Breast epithelium (tissue), 4 donors: ENCODE measurements around the gene CENPU. TPM values are rescaled to one million over a fixed set of nuclear protein-coding genes. Genes with fewer than 3 reads are reported as not detected.

ENCODE experiments used
- DNase-seq, 2 donors: peaks; one replicate each; pipeline ENCODE4 v3.0.0-alpha.2; 2019; ENCODE audit warnings: low spot score in 2 of 2
- H3K27ac ChIP-seq, 2 donors: fragments of 200-600 bp; sonication (generic) in 1 of 2; one replicate each; pipeline ENCODE4 v1.5.1; 2016 to 2019; ENCODE audit warnings: mild to moderate bottlenecking in 1 of 2
- H3K27me3 ChIP-seq, 2 donors: fragments of 200-600 bp; sonication (generic) in 1 of 2; one replicate each; pipeline versions ENCODE4 v1.5.1 to v1.6.0; 2017 to 2019; ENCODE audit warnings: control low read depth in 1 of 2, mild to moderate bottlenecking in 1 of 2
- H3K36me3 ChIP-seq: fragments of 200-600 bp; one replicate; pipeline ENCODE4 v1.5.1; 2019
- H3K4me1 ChIP-seq, 2 donors: fragments of 200-600 bp; sonication (generic); one replicate each; pipeline ENCODE4 v1.5.1; 2016 to 2019; ENCODE audit warnings: control low read depth in 1 of 2
- H3K4me3 ChIP-seq, 3 donors: fragments of 200-600 bp; sonication (generic); 1 replicate in 2 of 3; 2 replicates in 1 of 3; pipeline ENCODE4 v1.5.1; 2016 to 2019; ENCODE audit warnings: mild to moderate bottlenecking in 3 of 3, moderate library complexity in 2 of 3
- H3K9me3 ChIP-seq, 2 donors: fragments of 200-600 bp; sonication (generic) in 1 of 2; one replicate each; pipeline ENCODE4 v1.5.1; 2016 to 2019; ENCODE audit warnings: control low read depth in 1 of 2
- POLR2A ChIP-seq: fragments of 450-650 bp; IDR thresholded peaks from one replicate; pipeline ENCODE4 v1.6.1; 2016; ENCODE audit warnings: antibody characterized with exemption, mild to moderate bottlenecking, moderate library complexity
- POLR2AphosphoS5 ChIP-seq, 3 donors: sonication (generic); formaldehyde crosslinking; IDR thresholded peaks; one replicate each; pipeline ENCODE4 v1.6.1; 2017; ENCODE audit warnings: antibody characterized with exemption in 3 of 3
- intact Hi-C: fragments of 100-400 bp; cut with DNase I; formaldehyde crosslinking; loops from one replicate; pipeline ENCODE4 v1.15.1; 2023; ENCODE audit warnings: low total_unique reads
- total RNA-seq, 3 donors: library from RNA; depleted of rRNA; stranded (reverse); fragments of >200 nt; gene quantifications; one replicate each; pipeline ENCODE4 v1.1.0, GENCODE V29; 2016
- TF ChIP-seq, protein P1 (sequence below), 3 donors: fragments of 450-650 bp; IDR thresholded peaks; one replicate each; pipeline ENCODE4 v1.5.1; 2016 to 2017; ENCODE audit warnings: antibody characterized with exemption in 3 of 3, mild to moderate bottlenecking in 3 of 3, moderate library complexity in 3 of 3

CENPU gene
- total RNA-seq, 3 donors from 2014 or later = 2.2 to 4.3 (median 2.6) TPM

GRCh38 chr4:184722798-184723197 is 11.1 kb downstream of the CENPU start:
- intact Hi-C loops = no loop called here
- Histone ChIP-seq H3K27ac (no peak overlapping the region), H3K36me3 (no peaks in the 10 kb centered on the region), H3K4me3 (no peak overlapping the region), H3K27me3 (no peaks in the 10 kb centered on the region), H3K4me1 (no peaks in the 10 kb centered on the region), H3K9me3 (peaks cover 0 to 6% of the 10 kb centered on the region in 2 donors)
- TF ChIP-seq, protein P1, sequence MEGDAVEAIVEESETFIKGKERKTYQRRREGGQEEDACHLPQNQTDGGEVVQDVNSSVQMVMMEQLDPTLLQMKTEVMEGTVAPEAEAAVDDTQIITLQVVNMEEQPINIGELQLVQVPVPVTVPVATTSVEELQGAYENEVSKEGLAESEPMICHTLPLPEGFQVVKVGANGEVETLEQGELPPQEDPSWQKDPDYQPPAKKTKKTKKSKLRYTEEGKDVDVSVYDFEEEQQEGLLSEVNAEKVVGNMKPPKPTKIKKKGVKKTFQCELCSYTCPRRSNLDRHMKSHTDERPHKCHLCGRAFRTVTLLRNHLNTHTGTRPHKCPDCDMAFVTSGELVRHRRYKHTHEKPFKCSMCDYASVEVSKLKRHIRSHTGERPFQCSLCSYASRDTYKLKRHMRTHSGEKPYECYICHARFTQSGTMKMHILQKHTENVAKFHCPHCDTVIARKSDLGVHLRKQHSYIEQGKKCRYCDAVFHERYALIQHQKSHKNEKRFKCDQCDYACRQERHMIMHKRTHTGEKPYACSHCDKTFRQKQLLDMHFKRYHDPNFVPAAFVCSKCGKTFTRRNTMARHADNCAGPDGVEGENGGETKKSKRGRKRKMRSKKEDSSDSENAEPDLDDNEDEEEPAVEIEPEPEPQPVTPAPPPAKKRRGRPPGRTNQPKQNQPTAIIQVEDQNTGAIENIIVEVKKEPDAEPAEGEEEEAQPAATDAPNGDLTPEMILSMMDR (IDR thresholded peaks at IDR 0.05) = no peak
- TF ChIP-seq POLR2A = no peak
- TF ChIP-seq POLR2AphosphoS5 (IDR thresholded peaks at IDR 0.05) = no peak
- DNase-seq = no peak

DNA sequence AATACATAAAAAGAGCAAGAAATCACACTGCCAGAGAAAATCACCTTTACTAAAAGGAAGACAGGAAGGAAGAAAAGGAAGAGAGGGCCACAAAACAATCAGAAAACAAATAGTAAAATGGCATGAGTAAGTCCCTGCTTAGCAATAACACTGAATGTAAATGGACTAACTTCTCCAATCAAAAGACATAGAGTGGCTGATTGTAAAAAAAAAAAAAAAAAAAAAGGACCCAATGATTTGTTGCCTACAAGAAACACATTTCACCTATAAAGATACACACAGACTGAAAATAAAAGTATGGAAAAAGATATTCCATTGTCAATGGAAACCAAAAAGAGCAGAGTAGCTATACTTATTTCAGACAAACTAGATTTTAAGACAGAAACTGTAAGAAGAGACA is 12.6 kb downstream of the CENPU start:
- Histone ChIP-seq H3K27me3 (no peaks in the 10 kb centered on the region), H3K4me1 (no peaks in the 10 kb centered on the region), H3K27ac (no peak overlapping the region), H3K9me3 (peaks cover 0 to 6% of the 10 kb centered on the region in 2 donors), H3K36me3 (no peaks in the 10 kb centered on the region), H3K4me3 (no peak overlapping the region)
- no peak for DNase-seq
- no peak for TF ChIP-seq POLR2A
- TF ChIP-seq, protein P1 (IDR thresholded peaks at IDR 0.05) = no peak
- TF ChIP-seq POLR2AphosphoS5 (IDR thresholded peaks at IDR 0.05) = no peak
- intact Hi-C loops = no loop called here

GRCh38 chr4:184719407-184719806 is 14.5 kb downstream of the CENPU start:
- intact Hi-C loops = no loop called here
- no peak overlapping the region for H3K27ac ChIP-seq
- no peak overlapping the region for H3K4me3 ChIP-seq
- no peaks in the 10 kb centered on the region for H3K4me1 ChIP-seq
- TF ChIP-seq, protein P1 (IDR thresholded peaks at IDR 0.05) = no peak
- TF ChIP-seq POLR2AphosphoS5 (IDR thresholded peaks at IDR 0.05) = no peak
- no peak for TF ChIP-seq POLR2A
- H3K9me3 ChIP-seq = peaks cover 0 to 6% of the 10 kb centered on the region in 2 donors
- H3K27me3 ChIP-seq = no peaks in the 10 kb centered on the region
- H3K36me3 ChIP-seq = no peaks in the 10 kb centered on the region
- DNase-seq = no peak

DNA sequence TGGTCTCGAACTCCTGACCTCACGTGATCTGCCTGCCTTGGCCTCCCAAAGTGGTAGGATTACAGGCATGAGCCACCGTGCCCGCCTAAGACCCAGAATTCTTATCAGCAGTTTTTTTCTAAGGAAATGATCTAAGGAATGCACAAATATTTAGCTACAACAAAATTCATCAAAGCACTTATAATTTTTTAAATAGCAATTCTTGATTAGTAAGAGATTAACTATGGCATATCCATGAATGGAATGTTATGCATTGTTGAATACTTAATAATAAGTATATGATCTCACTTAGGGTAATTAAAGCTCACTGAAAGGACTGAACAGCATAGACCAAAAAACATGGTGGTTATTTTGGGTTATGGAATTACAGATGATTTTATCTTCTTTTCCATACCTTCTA is 18.4 kb downstream of the CENPU start:
- Histone ChIP-seq H3K4me1 (no peaks in the 10 kb centered on the region), H3K27me3 (no peaks in the 10 kb centered on the region), H3K4me3 (no peak overlapping the region), H3K9me3 (no peaks in the 10 kb centered on the region), H3K36me3 (no peaks in the 10 kb centered on the region), H3K27ac (no peak overlapping the region)
- TF ChIP-seq POLR2AphosphoS5 (IDR thresholded peaks at IDR 0.05) (no peak), POLR2A (no peak)
- TF ChIP-seq, protein P1 (IDR thresholded peaks at IDR 0.05) = no peak
- intact Hi-C loops = no loop called here
- no peak for DNase-seq

GRCh38 chr4:184713887-184714286 is 20.0 kb downstream of the CENPU start:
- intact Hi-C loops = no loop called here
- DNase-seq = no peak
- Histone ChIP-seq H3K9me3 (no peaks in the 10 kb centered on the region), H3K36me3 (no peaks in the 10 kb centered on the region), H3K4me3 (no peak overlapping the region), H3K27me3 (no peaks in the 10 kb centered on the region), H3K4me1 (no peaks in the 10 kb centered on the region), H3K27ac (no peak overlapping the region)
- no peak for TF ChIP-seq POLR2A
- TF ChIP-seq, protein P1 (IDR thresholded peaks at IDR 0.05) = no peak
- no peak for TF ChIP-seq POLR2AphosphoS5 (IDR thresholded peaks at IDR 0.05)
